Stimulated activated CD4-positive, alpha-beta T cell treated with anti-CD3 and anti-CD28 coated beads, Interleukin-1b, Interleukin-23, amount 100 ng/mL, for 24 hours (primary cell): ENCODE measurements around the gene CTCFL.

Source experiments
- DNase-seq, 4 experiments: peaks; one replicate each; pipeline ENCODE4 v3.0.0-alpha.2; 2020; ENCODE audit warnings: low read depth in 4 of 4, low spot score in 1 of 4

Gene CTCFL

GRCh38 chr20:57560554-57561355 is 35.8 kb upstream of the CTCFL start, which contains the start of gene PCK1:
TSS of gene PCK1 (plus strand) at chr20:57561110. CDS start at chr20:57561412, 302 bp downstream.
- no peak for DNase-seq

GRCh38 chr20:57559658-57560553 is 35.0 kb upstream of the CTCFL start:
- no peak for DNase-seq

GRCh38 chr20:57559289-57559634 is 34.3 kb upstream of the CTCFL start:
- DNase-seq, result no peak

- no peak for DNase-seq
These were observed 33.8 kb upstream of the CTCFL start for GRCh38 chr20:57558614-57559288.

GRCh38 chr20:57557926-57558613 is 33.1 kb upstream of the CTCFL start:
- DNase-seq, result no peak

- DNase-seq, result no peak
These were observed 32.0 kb upstream of the CTCFL start for GRCh38 chr20:57556980-57557274.

- no peak for DNase-seq
These were observed 30.7 kb upstream of the CTCFL start for GRCh38 chr20:57555457-57556184.

GRCh38 chr20:57553376-57554018 is 28.6 kb upstream of the CTCFL start:
- no peak for DNase-seq

- DNase-seq, result no peak
These were observed 27.5 kb upstream of the CTCFL start for GRCh38 chr20:57552471-57552870.

GRCh38 chr20:57548177-57549058 is 23.5 kb upstream of the CTCFL start:
- DNase-seq, result no peak

- no peak for DNase-seq
These were observed 22.2 kb upstream of the CTCFL start for GRCh38 chr20:57546956-57547649.

GRCh38 chr20:57545927-57546662 is 21.2 kb upstream of the CTCFL start:
- no peak for DNase-seq

- no peak for DNase-seq
These were observed 20.1 kb upstream of the CTCFL start for GRCh38 chr20:57544838-57545564.

GRCh38 chr20:57543754-57544153 is 18.8 kb upstream of the CTCFL start:
- DNase-seq, result no peak

- no peak for DNase-seq
These were observed 16.1 kb upstream of the CTCFL start for GRCh38 chr20:57540890-57541580.

- no peak for DNase-seq
These were observed 14.9 kb upstream of the CTCFL start for GRCh38 chr20:57539889-57540288.

- DNase-seq, result no peak
These were observed 12.9 kb upstream of the CTCFL start for GRCh38 chr20:57537822-57538221.
